Keratinocyte (primary cell): ENCODE measurements around the gene SZT2.

Experiments
- CTCF ChIP-seq, 3 experiments: IDR thresholded peaks in 1 of 3; conservative IDR thresholded peaks in 1 of 3; optimal IDR thresholded peaks in 1 of 3; 2 replicates in 2 of 3; 3 replicates in 1 of 3; pipeline versions ENCODE3 to v1.5.1; 2011; ENCODE audit warnings: low read length in 3 of 3, mild to moderate bottlenecking in 3 of 3, moderate library complexity in 2 of 3, control low read depth in 1 of 3, inconsistent platforms in 1 of 3; ENCODE audit not compliant: insufficient read depth in 2 of 3; ENCODE audit errors: extremely low read depth in 1 of 3
- EZH2 ChIP-seq: IDR thresholded peaks from one replicate; pipeline ENCODE4 v1.6.1; 2012; ENCODE audit warnings: inconsistent platforms, mild to moderate bottlenecking, low read length, moderate library complexity

- TF ChIP-seq CTCF (optimal IDR thresholded peaks at IDR 0.05 in 1 of 3, IDR thresholded peaks at IDR 0.05 in 1 of 3, conservative IDR thresholded peaks at IDR 0.05 in 1 of 3; ENCODE audit: extremely low read depth in 1 of 3, insufficient read depth in 2 of 3, low read length in 3 of 3), result no peak
- TF ChIP-seq EZH2, result no peak
These were observed 105.5 kb downstream of the SZT2 start for GRCh38 chr1:43495204-43495603.
